HepG2 (cell line): ENCODE data around the gene CMIP. TPM values are rescaled to one million over a fixed set of nuclear protein-coding genes. Genes with fewer than 3 reads are reported as not detected.

ENCODE experiments used
- ARNTL ChIP-seq: sonication (generic); formaldehyde crosslinking; IDR thresholded peaks from 2 replicates; pipeline ENCODE4 v1.4.0; 2020; ENCODE audit warnings: mild to moderate bottlenecking, missing genetic modification reagents
- FOSL2 ChIP-seq: sonication (generic); formaldehyde crosslinking; IDR thresholded peaks from 2 replicates; pipeline ENCODE4 v1.4.0; 2020; ENCODE audit warnings: missing genetic modification reagents
- HOXA5 ChIP-seq: sonication (generic); formaldehyde crosslinking; IDR thresholded peaks from 2 replicates; pipeline ENCODE4 v1.4.0; 2020; ENCODE audit warnings: missing genetic modification reagents
- KDM5B ChIP-seq: sonication (generic); formaldehyde crosslinking; IDR thresholded peaks from 2 replicates; pipeline ENCODE4 v1.4.0; 2020; ENCODE audit warnings: missing genetic modification reagents, mild to moderate bottlenecking, borderline replicate concordance
- KLF15 ChIP-seq: sonication (generic); formaldehyde crosslinking; IDR thresholded peaks from 2 replicates; pipeline ENCODE4 v1.8.1; 2023; ENCODE audit warnings: borderline replicate concordance, mild to moderate bottlenecking, inconsistent platforms, missing genetic modification reagents, mixed read lengths
- MBD4 ChIP-seq: IDR thresholded peaks from 2 replicates; pipeline ENCODE4 v1.6.1; 2012; ENCODE audit warnings: low read length, inconsistent platforms, borderline replicate concordance
- MTA3 ChIP-seq: sonication (generic); formaldehyde crosslinking; IDR thresholded peaks from 2 replicates; pipeline ENCODE4 v1.4.0; 2020; ENCODE audit warnings: missing genetic modification reagents
- MYNN ChIP-seq: sonication (generic); formaldehyde crosslinking; IDR thresholded peaks from 2 replicates; pipeline ENCODE4 v1.4.0; 2020; ENCODE audit warnings: mild to moderate bottlenecking, low read depth, missing genetic modification reagents
- SOX5 ChIP-seq: IDR thresholded peaks from 2 replicates; pipeline ENCODE4 v1.6.1; 2016; ENCODE audit warnings: borderline replicate concordance
- THAP11 ChIP-seq: IDR thresholded peaks from 2 replicates; pipeline ENCODE4 v1.6.1; 2016; ENCODE audit warnings: missing biosample characterization, missing genetic modification reagents
- ZNF17 ChIP-seq: sonication (generic); formaldehyde crosslinking; IDR thresholded peaks from 2 replicates; pipeline ENCODE4 v1.5.0; 2020; ENCODE audit warnings: mild to moderate bottlenecking, missing genetic modification reagents
- ZNF224 ChIP-seq: sonication (generic); formaldehyde crosslinking; IDR thresholded peaks from 2 replicates; pipeline ENCODE4 v1.5.0; 2020; ENCODE audit warnings: mild to moderate bottlenecking, missing genetic modification reagents
- ZNF256 ChIP-seq: sonication (generic); formaldehyde crosslinking; conservative IDR thresholded peaks from 2 replicates; pipeline ENCODE4 v1.4.0; 2020; ENCODE audit warnings: missing genetic modification reagents
- ZNF747 ChIP-seq: sonication (generic); formaldehyde crosslinking; IDR thresholded peaks from 2 replicates; pipeline ENCODE4 v1.8.1; 2023; ENCODE audit warnings: missing genetic modification reagents, mild to moderate bottlenecking, borderline replicate concordance
- ZNF776 ChIP-seq: sonication (generic); formaldehyde crosslinking; IDR thresholded peaks from 2 replicates; pipeline ENCODE4 v1.4.0; 2020; ENCODE audit warnings: mild to moderate bottlenecking, missing genetic modification reagents
- polyA plus RNA-seq, 8 experiments: library from polyadenylated mRNA; depleted of rRNA in 3 of 8; stranded (reverse) in 7 of 8; unstranded in 1 of 8; fragments of >200 nt; fragmentation: Illumina TruSeq in 4 of 8; extraction: Trizol in 4 of 8; gene quantifications; 2 replicates each; pipeline versions ENCODE4 v1.2.1 to v1.2.3, GENCODE V29; 2011 to 2016; ENCODE audit warnings: low read depth in 4 of 8, missing spikeins in 1 of 8, mixed read lengths in 1 of 8; ENCODE audit not compliant: insufficient read depth in 1 of 8
- total RNA-seq, 5 experiments: library from RNA; depleted of rRNA; stranded (reverse); fragments of >200 nt; fragmentation: Illumina TruSeq; extraction: Trizol; gene quantifications; 2 replicates each; pipeline ENCODE4 v1.2.3, GENCODE V29; 2016; ENCODE audit warnings: low read depth in 1 of 5
- TF ChIP-seq, protein P1 (sequence below): sonication (generic); formaldehyde crosslinking; IDR thresholded peaks from 2 replicates; pipeline ENCODE4 v1.4.0; 2020; ENCODE audit warnings: missing genetic modification reagents, borderline replicate concordance
- TF ChIP-seq, protein P2 (sequence below): sonication (generic); formaldehyde crosslinking; IDR thresholded peaks from 2 replicates; pipeline ENCODE4 v1.8.0; 2022; ENCODE audit warnings: missing genetic modification reagents, low read depth, mild to moderate bottlenecking, borderline replicate concordance
- TF ChIP-seq, protein P3 (sequence below): sonication (generic); formaldehyde crosslinking; IDR thresholded peaks from 2 replicates; pipeline ENCODE4 v1.8.0; 2022; ENCODE audit warnings: mild to moderate bottlenecking, missing genetic modification reagents, borderline replicate concordance
- TF ChIP-seq, protein P4 (sequence below): sonication (generic); formaldehyde crosslinking; IDR thresholded peaks from 2 replicates; pipeline ENCODE4 v1.5.0; 2020; ENCODE audit warnings: mild to moderate bottlenecking, missing genetic modification reagents, borderline replicate concordance

The CMIP gene
- total and polyA plus RNA-seq, 2 of the 13 experiments (the other 11 are each of a cell fraction or from before 2014, with no cell fraction given): 10.9 to 18.1 TPM

DNA sequence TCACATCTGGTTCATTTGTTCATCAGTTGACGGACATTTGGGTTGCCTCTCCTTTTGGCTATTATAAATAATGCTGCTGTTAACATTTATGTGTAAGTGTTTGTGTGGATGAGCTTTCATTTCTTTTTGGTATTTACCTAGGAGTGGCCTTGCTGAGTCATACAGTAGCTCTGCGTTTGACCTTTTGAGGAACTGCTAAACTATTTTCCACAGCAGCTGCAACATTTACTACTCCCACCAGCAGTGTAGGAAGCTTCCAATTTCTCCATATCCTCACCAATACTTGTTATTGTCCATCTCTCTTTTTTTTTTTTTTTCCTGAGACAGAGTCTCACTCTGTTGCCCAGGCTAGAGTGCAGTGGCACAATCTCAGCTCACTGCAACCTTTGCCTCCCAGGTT, 313.8 kb downstream of the CMIP start (continued):
- TF ChIP-seq, protein P1, sequence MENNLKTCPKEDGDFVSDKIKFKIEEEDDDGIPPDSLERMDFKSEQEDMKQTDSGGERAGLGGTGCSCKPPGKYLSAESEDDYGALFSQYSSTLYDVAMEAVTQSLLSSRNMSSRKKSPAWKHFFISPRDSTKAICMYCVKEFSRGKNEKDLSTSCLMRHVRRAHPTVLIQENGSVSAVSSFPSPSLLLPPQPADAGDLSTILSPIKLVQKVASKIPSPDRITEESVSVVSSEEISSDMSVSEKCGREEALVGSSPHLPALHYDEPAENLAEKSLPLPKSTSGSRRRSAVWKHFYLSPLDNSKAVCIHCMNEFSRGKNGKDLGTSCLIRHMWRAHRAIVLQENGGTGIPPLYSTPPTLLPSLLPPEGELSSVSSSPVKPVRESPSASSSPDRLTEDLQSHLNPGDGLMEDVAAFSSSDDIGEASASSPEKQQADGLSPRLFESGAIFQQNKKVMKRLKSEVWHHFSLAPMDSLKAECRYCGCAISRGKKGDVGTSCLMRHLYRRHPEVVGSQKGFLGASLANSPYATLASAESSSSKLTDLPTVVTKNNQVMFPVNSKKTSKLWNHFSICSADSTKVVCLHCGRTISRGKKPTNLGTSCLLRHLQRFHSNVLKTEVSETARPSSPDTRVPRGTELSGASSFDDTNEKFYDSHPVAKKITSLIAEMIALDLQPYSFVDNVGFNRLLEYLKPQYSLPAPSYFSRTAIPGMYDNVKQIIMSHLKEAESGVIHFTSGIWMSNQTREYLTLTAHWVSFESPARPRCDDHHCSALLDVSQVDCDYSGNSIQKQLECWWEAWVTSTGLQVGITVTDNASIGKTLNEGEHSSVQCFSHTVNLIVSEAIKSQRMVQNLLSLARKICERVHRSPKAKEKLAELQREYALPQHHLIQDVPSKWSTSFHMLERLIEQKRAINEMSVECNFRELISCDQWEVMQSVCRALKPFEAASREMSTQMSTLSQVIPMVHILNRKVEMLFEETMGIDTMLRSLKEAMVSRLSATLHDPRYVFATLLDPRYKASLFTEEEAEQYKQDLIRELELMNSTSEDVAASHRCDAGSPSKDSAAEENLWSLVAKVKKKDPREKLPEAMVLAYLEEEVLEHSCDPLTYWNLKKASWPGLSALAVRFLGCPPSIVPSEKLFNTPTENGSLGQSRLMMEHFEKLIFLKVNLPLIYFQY (CRISPR knock-in tag): no peak
- TF ChIP-seq, protein P2, sequence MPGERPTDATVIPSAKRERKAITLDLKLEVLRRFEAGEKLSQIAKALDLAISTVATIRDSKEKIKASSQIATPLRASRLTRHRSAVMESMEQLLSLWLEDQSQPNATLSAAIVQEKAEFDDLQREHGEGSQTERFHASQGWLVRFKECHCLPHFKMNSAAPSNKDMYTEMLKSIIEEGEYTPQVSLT (CRISPR knock-in tag): no peak
- TF ChIP-seq MTA3 (no peak), ZNF17 (CRISPR knock-in tag) (no peak), THAP11 (CRISPR knock-in tag) (0 out of 2 replicates have a peak, but pooled peaks have one; percentile 16), ZNF256 (CRISPR knock-in tag) (no peak), ZNF747 (CRISPR knock-in tag) (no peak), KDM5B (CRISPR knock-in tag) (no peak), MBD4 (no peak), MYNN (CRISPR knock-in tag) (no peak), ZNF224 (CRISPR knock-in tag) (no peak), ARNTL (no peak), HOXA5 (CRISPR knock-in tag) (no peak), FOSL2 (CRISPR knock-in tag) (peak; percentile 89), SOX5 (peak; percentile 10; the same call in 1 of the 2 replicates), ZNF776 (no peak), KLF15 (no peak)
- TF ChIP-seq, protein P3, sequence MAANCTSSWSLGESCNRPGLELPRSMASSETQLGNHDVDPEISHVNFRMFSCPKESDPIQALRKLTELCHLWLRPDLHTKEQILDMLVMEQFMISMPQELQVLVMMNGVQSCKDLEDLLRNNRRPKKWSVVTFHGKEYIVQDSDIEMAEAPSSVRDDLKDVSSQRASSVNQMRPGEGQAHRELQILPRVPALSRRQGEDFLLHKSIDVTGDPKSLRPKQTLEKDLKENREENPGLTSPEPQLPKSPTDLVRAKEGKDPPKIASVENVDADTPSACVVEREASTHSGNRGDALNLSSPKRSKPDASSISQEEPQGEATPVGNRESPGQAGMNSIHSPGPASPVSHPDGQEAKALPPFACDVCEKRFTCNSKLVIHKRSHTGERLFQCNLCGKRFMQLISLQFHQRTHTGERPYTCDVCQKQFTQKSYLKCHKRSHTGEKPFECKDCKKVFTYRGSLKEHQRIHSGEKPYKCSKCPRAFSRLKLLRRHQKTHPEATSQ (CRISPR knock-in tag): no peak
- TF ChIP-seq, protein P4, sequence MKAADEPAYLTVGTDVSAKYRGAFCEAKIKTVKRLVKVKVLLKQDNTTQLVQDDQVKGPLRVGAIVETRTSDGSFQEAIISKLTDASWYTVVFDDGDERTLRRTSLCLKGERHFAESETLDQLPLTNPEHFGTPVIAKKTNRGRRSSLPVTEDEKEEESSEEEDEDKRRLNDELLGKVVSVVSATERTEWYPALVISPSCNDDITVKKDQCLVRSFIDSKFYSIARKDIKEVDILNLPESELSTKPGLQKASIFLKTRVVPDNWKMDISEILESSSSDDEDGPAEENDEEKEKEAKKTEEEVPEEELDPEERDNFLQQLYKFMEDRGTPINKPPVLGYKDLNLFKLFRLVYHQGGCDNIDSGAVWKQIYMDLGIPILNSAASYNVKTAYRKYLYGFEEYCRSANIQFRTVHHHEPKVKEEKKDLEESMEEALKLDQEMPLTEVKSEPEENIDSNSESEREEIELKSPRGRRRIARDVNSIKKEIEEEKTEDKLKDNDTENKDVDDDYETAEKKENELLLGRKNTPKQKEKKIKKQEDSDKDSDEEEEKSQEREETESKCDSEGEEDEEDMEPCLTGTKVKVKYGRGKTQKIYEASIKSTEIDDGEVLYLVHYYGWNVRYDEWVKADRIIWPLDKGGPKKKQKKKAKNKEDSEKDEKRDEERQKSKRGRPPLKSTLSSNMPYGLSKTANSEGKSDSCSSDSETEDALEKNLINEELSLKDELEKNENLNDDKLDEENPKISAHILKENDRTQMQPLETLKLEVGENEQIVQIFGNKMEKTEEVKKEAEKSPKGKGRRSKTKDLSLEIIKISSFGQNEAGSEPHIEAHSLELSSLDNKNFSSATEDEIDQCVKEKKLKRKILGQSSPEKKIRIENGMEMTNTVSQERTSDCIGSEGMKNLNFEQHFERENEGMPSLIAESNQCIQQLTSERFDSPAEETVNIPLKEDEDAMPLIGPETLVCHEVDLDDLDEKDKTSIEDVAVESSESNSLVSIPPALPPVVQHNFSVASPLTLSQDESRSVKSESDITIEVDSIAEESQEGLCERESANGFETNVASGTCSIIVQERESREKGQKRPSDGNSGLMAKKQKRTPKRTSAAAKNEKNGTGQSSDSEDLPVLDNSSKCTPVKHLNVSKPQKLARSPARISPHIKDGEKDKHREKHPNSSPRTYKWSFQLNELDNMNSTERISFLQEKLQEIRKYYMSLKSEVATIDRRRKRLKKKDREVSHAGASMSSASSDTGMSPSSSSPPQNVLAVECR (CRISPR knock-in tag): no peak
